ENCODE data around the gene KRTAP19-1. TPM values are rescaled to one million over a fixed set of nuclear protein-coding genes. Genes with fewer than 3 reads are reported as not detected.
"Not testable (repeated sequence)": the region's sequence is repeated elsewhere in the genome, so short reads cannot be mapped to it uniquely, and the experiment has no call there.

The KRTAP19-1 gene
- total RNA-seq (not detected), polyA plus RNA-seq (not detected)
- long read RNA-seq, donor 1: 0 reads
- long read RNA-seq, donor 2: 0 reads

- H3K4me1 ChIP-seq: no peaks in the 10 kb centered on the region
- TF ChIP-seq CTCF (IDR thresholded peaks at IDR 0.05): no peak
- WGBS, 3 donors: 86 to 89% (median 88%) methylated on average over 7 of the region's 7 CpGs
- no peak for ATAC-seq
- DNase-seq: no peak
- no peak within 1 kb of the TSS for H3K4me3 ChIP-seq
- intact Hi-C loops (cut with DNase I): no loop called here
- H3K36me3 ChIP-seq (ENCODE audit: insufficient read depth in 1 of 2, low read depth in 1 of 2): no peaks in the 10 kb centered on the region
- peak within 1 kb of the TSS; percentile 5 for H3K27ac ChIP-seq
- H3K9me3 ChIP-seq: no peaks in the 10 kb centered on the region
- no peaks in the 10 kb centered on the region for H3K27me3 ChIP-seq (ENCODE audit: insufficient read depth in 3 of 3, low read length in 2 of 3)
Observed at GRCh38 chr21:30480145-30480544, at the start of gene KRTAP19-1. TSS of gene KRTAP19-1 (minus strand) at chr21:30480367. CDS start at chr21:30480317, 50 bp downstream.

GRCh38 chr21:30518876-30519275 is 38.7 kb upstream of the KRTAP19-1 start:
- Histone ChIP-seq H3K9me3 (no peaks in the 10 kb centered on the region), H3K27me3 (ENCODE audit: insufficient read depth in 3 of 3, low read length in 2 of 3) (no peaks in the 10 kb centered on the region), H3K4me3 (no peak overlapping the region), H3K36me3 (ENCODE audit: insufficient read depth in 1 of 2, low read depth in 1 of 2) (no peaks in the 10 kb centered on the region), H3K27ac (no peak overlapping the region), H3K4me1 (no peaks in the 10 kb centered on the region)
- ATAC-seq: no peak
- 76 to 93% (median 77%) methylated on average over 1 of the region's 1 CpG for WGBS, 3 donors
- intact Hi-C loops (cut with DNase I): no loop called here
- no peak for DNase-seq
- TF ChIP-seq CTCF (IDR thresholded peaks at IDR 0.05): no peak

GRCh38 chr21:30515681-30516080 is 35.5 kb upstream of the KRTAP19-1 start:
- no peak for TF ChIP-seq CTCF (IDR thresholded peaks at IDR 0.05)

GRCh38 chr21:30505621-30506205 is 25.5 kb upstream of the KRTAP19-1 start:
- H3K4me1 ChIP-seq; H3K36me3 ChIP-seq (ENCODE audit: insufficient read depth in 1 of 2, low read depth in 1 of 2); intact Hi-C loops (cut with DNase I); H3K27ac ChIP-seq; H3K27me3 ChIP-seq (ENCODE audit: insufficient read depth in 3 of 3, low read length in 2 of 3); H3K9me3 ChIP-seq; DNase-seq; ATAC-seq; H3K4me3 ChIP-seq: not testable (repeated sequence)
- WGBS, 3 donors: 27 to 33% (median 32%) methylated on average over 4 of the region's 4 CpGs

More at GRCh38 chr21:30515681-30516080, 35.5 kb upstream of the KRTAP19-1 start:
- DNase-seq (no peak), ATAC-seq (no peak)
- Histone ChIP-seq H3K36me3 (ENCODE audit: insufficient read depth in 1 of 2, low read depth in 1 of 2) (no peaks in the 10 kb centered on the region), H3K4me1 (no peaks in the 10 kb centered on the region), H3K27me3 (ENCODE audit: insufficient read depth in 3 of 3, low read length in 2 of 3) (no peaks in the 10 kb centered on the region), H3K9me3 (no peaks in the 10 kb centered on the region), H3K27ac (no peak overlapping the region), H3K4me3 (no peak overlapping the region)
- intact Hi-C loops (cut with DNase I): no loop called here
- 73 to 79% (median 75%) methylated on average over 1 of the region's 1 CpG for WGBS, 3 donors

GRCh38 chr21:30502041-30502440 is 21.9 kb upstream of the KRTAP19-1 start, which contains the start of gene KRTAP19-5:
TSS of gene KRTAP19-5 (minus strand) at chr21:30502141. CDS start at chr21:30502090, 51 bp downstream.
- TF ChIP-seq CTCF (IDR thresholded peaks at IDR 0.05): no peak
- DNase-seq (no peak), ATAC-seq (no peak)
- Histone ChIP-seq H3K36me3 (ENCODE audit: insufficient read depth in 1 of 2, low read depth in 1 of 2) (no peaks in the 10 kb centered on the region), H3K27ac (no peak within 1 kb of the TSS), H3K4me1 (no peaks in the 10 kb centered on the region), H3K4me3 (no peak within 1 kb of the TSS), H3K9me3 (no peaks in the 10 kb centered on the region), H3K27me3 (ENCODE audit: insufficient read depth in 3 of 3, low read length in 2 of 3) (no peaks in the 10 kb centered on the region)
- intact Hi-C loops (cut with DNase I): no loop called here
- WGBS, 3 donors: 81 to 92% (median 86%) methylated on average over 6 of the region's 6 CpGs
